SU-DHL-6 (cell line): ENCODE data around the gene ACACA.
"Not testable (repeated sequence)": the region's sequence is repeated elsewhere in the genome, so short reads cannot be mapped to it uniquely, and the experiment has no call there.

Experiments used
- H2AFZ ChIP-seq: fragments of 200-600 bp; sonication (generic); 2 replicates; pipeline ENCODE4 v1.6.1; 2014; ENCODE audit warnings: low read depth, mild to moderate bottlenecking, moderate library complexity, mixed read lengths, antibody characterized with exemption, low read length; ENCODE audit not compliant: severe bottlenecking
- H3F3A ChIP-seq: fragments of 200-600 bp; shearing (Covaris generic); 2 replicates; pipeline ENCODE4 v1.6.0; 2016; ENCODE audit warnings: antibody characterized with exemption, mild to moderate bottlenecking; ENCODE audit not compliant: insufficient read depth
- H3K27ac ChIP-seq: fragments of 200-600 bp; sonication (generic); 2 replicates; pipeline ENCODE4 v1.5.1; 2016; ENCODE audit warnings: low read depth, mild to moderate bottlenecking, low read length, moderate library complexity, mixed read lengths
- H3K27me3 ChIP-seq: fragments of 200-600 bp; sonication (generic), shearing (Covaris generic); 2 replicates; pipeline ENCODE4 v1.6.0; 2014; ENCODE audit warnings: mild to moderate bottlenecking, low read length
- H3K36me3 ChIP-seq: fragments of 200-600 bp; sonication (generic); 2 replicates; pipeline ENCODE4 v1.6.1; 2014; ENCODE audit warnings: mild to moderate bottlenecking, low read length, mixed read lengths
- H3K4me2 ChIP-seq: fragments of 300-600, 200-600 bp; shearing (Covaris generic), sonication (generic); 2 replicates; pipeline ENCODE4 v1.6.0; 2014; ENCODE audit warnings: low read length, low read depth, mild to moderate bottlenecking; ENCODE audit not compliant: poor library complexity, severe bottlenecking
- H3K4me3 ChIP-seq: fragments of 200-600 bp; sonication (generic); 2 replicates; pipeline ENCODE4 v1.5.1; 2014; ENCODE audit warnings: antibody characterized with exemption, low read length, mild to moderate bottlenecking, mixed read lengths; ENCODE audit not compliant: insufficient read depth, poor library complexity, severe bottlenecking
- H3K79me2 ChIP-seq: fragments of 200-600 bp; sonication (generic); 2 replicates; pipeline ENCODE4 v1.6.1; 2014; ENCODE audit warnings: mild to moderate bottlenecking, low read length, moderate library complexity; ENCODE audit not compliant: insufficient read depth
- H3K9ac ChIP-seq: fragments of 200-600 bp; sonication (generic); 2 replicates; pipeline ENCODE4 v1.7.0; 2014; ENCODE audit warnings: mild to moderate bottlenecking, low read length
- H3K9me2 ChIP-seq: fragments of 200-600 bp; sonication (generic); replicated peaks from 2 replicates; pipeline ENCODE4 v1.6.1; 2014; ENCODE audit warnings: low read length; ENCODE audit not compliant: insufficient read depth
- H3K9me3 ChIP-seq: fragments of 200-600 bp; sonication (generic); 2 replicates; pipeline ENCODE4 v1.6.1; 2014; ENCODE audit warnings: low read length, mixed read lengths; ENCODE audit not compliant: insufficient read depth
- H4K20me1 ChIP-seq: fragments of 200-600 bp; sonication (generic); 2 replicates; pipeline ENCODE4 v1.6.1; 2014; ENCODE audit warnings: low read depth, mild to moderate bottlenecking, antibody characterized with exemption, low read length, moderate library complexity, mixed read lengths
- EZH2phosphoT487 ChIP-seq: fragments of 200-600 bp; sonication (generic), shearing (Covaris generic); conservative IDR thresholded peaks from 2 replicates; pipeline ENCODE4 v1.6.1; 2018; ENCODE audit warnings: mild to moderate bottlenecking, antibody characterized with exemption, low read length, moderate library complexity, mixed read lengths
- TF ChIP-seq, protein P1 (sequence below): fragments of 200-600 bp; sonication (generic); IDR thresholded peaks from one replicate; pipeline ENCODE4 v1.5.1; 2017; ENCODE audit warnings: antibody characterized with exemption, mild to moderate bottlenecking, low read length, moderate library complexity; ENCODE audit not compliant: insufficient read depth, poor library complexity, severe bottlenecking

Gene ACACA

DNA sequence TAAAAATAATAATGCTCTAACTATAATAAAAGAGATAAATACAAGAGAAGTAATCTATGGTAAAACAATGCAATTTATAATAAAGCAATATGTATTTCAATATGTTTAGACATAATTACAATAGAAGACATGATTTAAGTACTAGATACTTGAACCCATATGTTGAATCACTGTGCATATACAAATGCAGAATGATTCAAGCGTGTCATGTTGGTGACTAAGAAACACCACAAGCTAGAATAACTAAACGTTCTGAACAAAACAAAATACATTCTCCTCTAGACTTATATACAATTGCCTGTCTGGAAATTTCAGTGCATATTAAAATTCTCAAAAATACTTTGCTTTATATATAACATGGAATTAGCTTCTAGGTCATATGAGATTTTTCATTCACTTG lies 11.2 kb upstream of the ACACA start:
- Histone ChIP-seq H3K9ac (no peak overlapping the region), H3K36me3 (peaks cover 17% of the 10 kb centered on the region), H3K27ac (no peak overlapping the region), H3K79me2 (peaks cover 14% of the 10 kb centered on the region; the same call in 1 of the 2 replicates), H3F3A (no peaks in the 10 kb centered on the region), H3K27me3 (no peaks in the 10 kb centered on the region), H3K4me2 (no peak overlapping the region), H3K4me3 (no peak overlapping the region), H3K9me2 (no peaks in the 10 kb centered on the region), H4K20me1 (no peaks in the 10 kb centered on the region), H3K9me3 (no peaks in the 10 kb centered on the region), H2AFZ (no peak overlapping the region)
- TF ChIP-seq, protein P1, sequence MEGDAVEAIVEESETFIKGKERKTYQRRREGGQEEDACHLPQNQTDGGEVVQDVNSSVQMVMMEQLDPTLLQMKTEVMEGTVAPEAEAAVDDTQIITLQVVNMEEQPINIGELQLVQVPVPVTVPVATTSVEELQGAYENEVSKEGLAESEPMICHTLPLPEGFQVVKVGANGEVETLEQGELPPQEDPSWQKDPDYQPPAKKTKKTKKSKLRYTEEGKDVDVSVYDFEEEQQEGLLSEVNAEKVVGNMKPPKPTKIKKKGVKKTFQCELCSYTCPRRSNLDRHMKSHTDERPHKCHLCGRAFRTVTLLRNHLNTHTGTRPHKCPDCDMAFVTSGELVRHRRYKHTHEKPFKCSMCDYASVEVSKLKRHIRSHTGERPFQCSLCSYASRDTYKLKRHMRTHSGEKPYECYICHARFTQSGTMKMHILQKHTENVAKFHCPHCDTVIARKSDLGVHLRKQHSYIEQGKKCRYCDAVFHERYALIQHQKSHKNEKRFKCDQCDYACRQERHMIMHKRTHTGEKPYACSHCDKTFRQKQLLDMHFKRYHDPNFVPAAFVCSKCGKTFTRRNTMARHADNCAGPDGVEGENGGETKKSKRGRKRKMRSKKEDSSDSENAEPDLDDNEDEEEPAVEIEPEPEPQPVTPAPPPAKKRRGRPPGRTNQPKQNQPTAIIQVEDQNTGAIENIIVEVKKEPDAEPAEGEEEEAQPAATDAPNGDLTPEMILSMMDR = no peak
- no peak for TF ChIP-seq EZH2phosphoT487

DNA sequence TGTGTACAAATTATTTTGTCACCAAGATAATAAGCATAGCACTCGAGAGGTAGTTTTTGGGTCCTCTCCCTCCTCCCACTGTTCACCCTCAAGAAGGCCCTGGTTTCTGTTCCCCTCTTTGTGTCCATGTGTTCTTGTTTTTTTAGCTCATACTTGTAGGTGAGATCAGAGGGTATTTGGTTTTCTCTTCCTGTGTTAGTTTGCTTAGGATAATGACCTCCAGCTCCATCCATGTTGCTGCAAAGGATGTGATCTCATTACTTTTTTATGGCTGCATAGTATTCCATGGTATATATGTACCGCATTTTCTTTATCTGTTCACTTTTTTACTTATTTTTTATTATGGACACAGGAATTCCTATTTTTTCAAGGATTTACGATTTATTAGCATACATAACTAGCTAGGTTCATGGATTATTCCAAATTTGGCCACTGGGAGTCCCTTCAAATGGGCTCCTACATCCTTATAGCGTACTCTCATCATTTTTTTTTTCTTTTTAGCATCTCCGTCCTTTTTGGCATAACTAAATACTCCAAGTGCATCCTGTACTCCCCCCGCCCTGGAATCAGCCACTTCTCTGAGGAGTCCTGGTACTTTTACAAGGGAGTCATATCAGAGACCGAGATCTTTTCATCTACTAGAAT lies 7.4 kb upstream of the ACACA start:
- H3K4me3 ChIP-seq = no peak overlapping the region
- H3K4me2 ChIP-seq = no peak overlapping the region
- H3K9me3 ChIP-seq = no peaks in the 10 kb centered on the region
- no peak for TF ChIP-seq EZH2phosphoT487
- TF ChIP-seq, protein P1 = peak; percentile 11
- H4K20me1 ChIP-seq = no peaks in the 10 kb centered on the region
- H3K36me3 ChIP-seq = peaks cover 17% of the 10 kb centered on the region
- no peaks in the 10 kb centered on the region for H3F3A ChIP-seq
- no peak overlapping the region for H3K9ac ChIP-seq
- no peaks in the 10 kb centered on the region for H3K9me2 ChIP-seq
- H2AFZ ChIP-seq = no peak overlapping the region
- no peak overlapping the region for H3K27ac ChIP-seq
- H3K79me2 ChIP-seq = peaks cover 18% of the 10 kb centered on the region; the same call in 1 of the 2 replicates
- H3K27me3 ChIP-seq = no peaks in the 10 kb centered on the region

DNA sequence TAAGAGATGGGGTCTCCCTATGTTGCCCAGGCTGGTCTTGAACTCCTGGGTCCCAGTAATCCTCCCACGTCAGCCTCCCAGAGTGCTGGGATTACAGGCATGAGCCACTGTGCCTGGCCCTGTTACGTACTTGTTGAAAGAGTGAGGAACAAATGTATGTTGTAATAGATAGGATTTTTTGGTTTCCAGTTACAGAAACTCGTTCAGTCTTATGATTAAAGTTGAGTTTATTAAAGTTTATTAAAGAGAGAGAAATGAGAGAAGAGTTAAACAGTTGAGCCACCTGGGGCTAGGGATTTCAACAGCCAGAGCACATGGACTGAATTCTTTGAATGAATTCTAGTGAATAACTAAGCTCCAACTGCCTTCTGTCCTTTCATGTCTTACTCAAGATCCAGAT lies 3.7 kb upstream of the ACACA start:
- Histone ChIP-seq H3F3A (no peaks in the 10 kb centered on the region), H2AFZ (no peak overlapping the region), H3K9me3 (no peaks in the 10 kb centered on the region), H3K9ac (no peak overlapping the region), H4K20me1 (no peaks in the 10 kb centered on the region), H3K36me3 (peaks cover 13% of the 10 kb centered on the region), H3K27me3 (no peaks in the 10 kb centered on the region), H3K4me3 (no peak overlapping the region), H3K79me2 (peaks cover 47% of the 10 kb centered on the region), H3K27ac (no peak overlapping the region), H3K9me2 (no peaks in the 10 kb centered on the region), H3K4me2 (no peak overlapping the region)
- TF ChIP-seq EZH2phosphoT487 = no peak
- TF ChIP-seq, protein P1 = no peak

DNA sequence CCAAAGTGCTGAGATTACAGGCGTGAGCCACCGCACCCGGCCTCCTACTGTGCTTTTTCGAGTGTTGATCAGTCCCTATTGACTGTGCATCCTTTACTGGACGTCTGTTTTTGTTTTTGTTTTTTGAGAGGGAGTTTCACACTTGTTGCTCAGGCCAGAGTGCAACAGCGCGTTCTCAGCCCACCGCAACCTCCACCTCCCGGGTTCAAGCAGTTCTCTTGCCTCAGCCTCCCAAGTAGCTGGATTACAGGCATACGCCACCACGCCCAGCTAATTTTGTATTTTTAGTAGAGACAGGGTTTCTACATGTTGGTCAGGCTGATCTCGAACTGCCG lies 1.5 kb upstream of the ACACA start:
- Histone ChIP-seq H3K9ac (0 out of 2 replicates have a peak overlapping the region, but pooled peaks have one; percentile 78), H3K79me2 (peaks cover 54% of the 10 kb centered on the region), H3K4me2 (peak overlapping the region; percentile 67)
- not testable (repeated sequence) for H3K9me3 ChIP-seq, H3K4me3 ChIP-seq, H3K36me3 ChIP-seq, H4K20me1 ChIP-seq, H3K9me2 ChIP-seq, H2AFZ ChIP-seq, H3F3A ChIP-seq, H3K27me3 ChIP-seq, H3K27ac ChIP-seq
